SK-N-SH treated with all-trans-retinoic acid at 6 μM for 48 hours (cell line): ENCODE results near the gene BCKDHA.

Source experiments
- ATAC-seq: fragments of 200-7000 bp; cut with Tn5 transposase; 3 replicates; pipeline ENCODE4 v1.9.1; 2020; ENCODE audit warnings: mild to moderate bottlenecking, moderate library complexity
- ARNTL ChIP-seq: fragments of 450-650 bp; formaldehyde crosslinking; IDR thresholded peaks from 2 replicates; pipeline ENCODE4 v1.5.0; 2020; ENCODE audit warnings: low read depth, mild to moderate bottlenecking, moderate library complexity, borderline replicate concordance
- BACH2 ChIP-seq: fragments of 250-450 bp; sonication (Bioruptor Pico); IDR thresholded peaks from 2 replicates; pipeline ENCODE4 v1.9.0; 2021; ENCODE audit warnings: mild to moderate bottlenecking, borderline replicate concordance
- CREB5 ChIP-seq: fragments of 250-450 bp; sonication (Bioruptor Pico); IDR thresholded peaks from 2 replicates; pipeline ENCODE4 v1.5.1; 2020; ENCODE audit warnings: low read depth, mild to moderate bottlenecking, moderate library complexity
- CSDC2 ChIP-seq: fragments of 250-450 bp; sonication (Bioruptor Pico); IDR thresholded peaks from 2 replicates; pipeline ENCODE4 v1.5.0; 2020; ENCODE audit warnings: mild to moderate bottlenecking, moderate library complexity
- ESRRG ChIP-seq: fragments of 250-450 bp; sonication (Bioruptor Pico); IDR thresholded peaks from 2 replicates; pipeline ENCODE4 v1.6.1; 2021; ENCODE audit warnings: mild to moderate bottlenecking
- GLIS3 ChIP-seq: fragments of 250-450 bp; sonication (Bioruptor Pico); IDR thresholded peaks from 2 replicates; pipeline ENCODE4 v1.5.0; 2020; ENCODE audit warnings: mild to moderate bottlenecking, moderate library complexity
- ISL1 ChIP-seq: fragments of 250-450 bp; sonication (Bioruptor Pico); IDR thresholded peaks from 2 replicates; pipeline ENCODE4 v2.1.2; 2022; ENCODE audit warnings: mild to moderate bottlenecking, moderate library complexity
- PATZ1 ChIP-seq: fragments of 250-450 bp; sonication (Bioruptor Pico); IDR thresholded peaks from 2 replicates; pipeline ENCODE4 v1.8.0; 2020; ENCODE audit warnings: mild to moderate bottlenecking, moderate library complexity, borderline replicate concordance
- PPARA ChIP-seq: fragments of 250-450 bp; sonication (Bioruptor Pico); IDR thresholded peaks from 2 replicates; pipeline ENCODE4 v1.5.0; 2020; ENCODE audit warnings: mild to moderate bottlenecking, borderline replicate concordance
- RARB ChIP-seq: fragments of 250-450 bp; sonication (Bioruptor Pico); IDR thresholded peaks from 2 replicates; pipeline ENCODE4 v1.8.0; 2021; ENCODE audit warnings: mild to moderate bottlenecking, moderate library complexity
- SNAI2 ChIP-seq: fragments of 250-450 bp; sonication (Bioruptor Pico); IDR thresholded peaks from 2 replicates; pipeline ENCODE4 v1.5.0; 2020; ENCODE audit warnings: mild to moderate bottlenecking, moderate library complexity
- TCF4 ChIP-seq: fragments of 250-450 bp; sonication (Bioruptor Pico); IDR thresholded peaks from 2 replicates; pipeline ENCODE4 v1.8.0; 2021; ENCODE audit warnings: mild to moderate bottlenecking, moderate library complexity, borderline replicate concordance
- TOX ChIP-seq: fragments of 250-450 bp; sonication (Bioruptor Pico); IDR thresholded peaks from 2 replicates; pipeline ENCODE4 v1.8.0; 2021; ENCODE audit warnings: mild to moderate bottlenecking, moderate library complexity, borderline replicate concordance
- TSHZ2 ChIP-seq: fragments of 250-450 bp; sonication (Bioruptor Pico); IDR thresholded peaks from 2 replicates; pipeline ENCODE4 v1.5.0; 2020; ENCODE audit warnings: mild to moderate bottlenecking, moderate library complexity
- ZC3H10 ChIP-seq: fragments of 250-450 bp; sonication (Bioruptor Pico); IDR thresholded peaks from 2 replicates; pipeline ENCODE4 v1.5.1; 2021; ENCODE audit warnings: mild to moderate bottlenecking, moderate library complexity
- ZFP3 ChIP-seq: fragments of 250-450 bp; sonication (Bioruptor Pico); IDR thresholded peaks from 2 replicates; pipeline ENCODE4 v1.5.0; 2020; ENCODE audit warnings: mild to moderate bottlenecking, moderate library complexity
- ZFP30 ChIP-seq: fragments of 450-650 bp; formaldehyde crosslinking; IDR thresholded peaks from 2 replicates; pipeline ENCODE4 v1.5.0; 2022; ENCODE audit warnings: mild to moderate bottlenecking, moderate library complexity
- ZNF565 ChIP-seq: fragments of 450-650 bp; formaldehyde crosslinking; conservative IDR thresholded peaks from 2 replicates; pipeline ENCODE4 v1.5.0; 2020; ENCODE audit warnings: low read depth, mild to moderate bottlenecking, moderate library complexity
- ZNF8 ChIP-seq: fragments of 450-650 bp; formaldehyde crosslinking; IDR thresholded peaks from 2 replicates; pipeline ENCODE4 v1.5.0; 2020; ENCODE audit warnings: mild to moderate bottlenecking, moderate library complexity
- TF ChIP-seq, protein P1 (sequence below): fragments of 250-450 bp; sonication (Bioruptor Pico); IDR thresholded peaks from 2 replicates; pipeline ENCODE4 v1.5.1; 2021; ENCODE audit warnings: mild to moderate bottlenecking, moderate library complexity
- TF ChIP-seq, protein P2 (sequence below): fragments of 250-450 bp; sonication (Bioruptor Pico); IDR thresholded peaks from 2 replicates; pipeline ENCODE4 v1.8.0; 2021; ENCODE audit warnings: low read depth, mild to moderate bottlenecking, moderate library complexity, borderline replicate concordance

Gene BCKDHA

DNA sequence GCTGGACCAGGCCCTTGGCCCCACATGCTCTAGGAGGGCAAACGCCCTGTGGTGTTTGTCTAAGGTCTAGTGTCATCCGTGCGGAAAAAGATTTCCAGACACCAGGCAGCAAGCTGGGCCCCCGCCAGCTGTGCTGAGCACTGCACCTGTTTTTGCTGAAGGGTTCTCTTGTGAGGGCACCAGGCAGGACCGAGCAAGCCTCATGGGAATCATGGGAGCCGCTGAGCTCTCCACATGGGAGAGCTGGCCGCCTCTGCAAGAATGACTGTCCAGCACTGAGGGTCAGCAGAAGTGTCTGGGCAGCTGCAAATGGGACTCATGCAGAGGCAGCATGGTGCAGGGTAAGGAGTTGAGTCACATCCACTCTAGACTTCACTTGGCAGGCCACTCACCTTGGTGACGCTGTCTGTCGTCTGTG is 17.5 kb downstream of the BCKDHA start:
- ATAC-seq: no peak
- no peak for TF ChIP-seq SNAI2 (CRISPR knock-in tag)
- no peak for TF ChIP-seq RARB
- no peak for TF ChIP-seq ISL1 (CRISPR knock-in tag)
- TF ChIP-seq TCF4 (CRISPR knock-in tag): no peak
- no peak for TF ChIP-seq PATZ1 (CRISPR knock-in tag)
- no peak for TF ChIP-seq ESRRG (CRISPR knock-in tag)
- no peak for TF ChIP-seq PPARA
- TF ChIP-seq, all 23 proteins: peak for 0

DNA sequence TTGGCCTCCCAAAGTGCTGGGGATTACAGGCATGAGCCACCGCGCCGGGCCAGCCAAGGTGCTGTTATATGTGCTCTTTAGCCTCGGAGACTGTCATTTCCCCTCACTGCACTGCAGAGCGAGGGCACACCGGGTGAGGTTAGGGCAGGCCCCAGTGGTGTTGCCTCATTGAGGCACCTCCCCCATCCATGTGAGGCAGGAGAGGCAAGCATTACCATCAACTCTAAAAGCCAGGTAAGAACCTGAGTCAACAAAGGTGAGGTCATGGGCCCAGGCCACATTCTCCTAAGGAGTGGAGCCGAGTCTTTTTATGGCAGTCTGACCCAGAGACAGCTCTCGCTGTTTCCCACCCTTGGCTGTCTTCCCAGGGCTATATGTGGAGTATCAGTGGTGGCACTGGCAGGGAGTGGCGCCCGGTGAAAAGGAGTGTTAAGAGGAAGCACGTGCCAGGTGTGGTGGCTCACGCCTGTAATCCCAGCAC is 18.6 kb downstream of the BCKDHA start:
- ATAC-seq: no peak
- TF ChIP-seq ZNF565 (no peak), ZC3H10 (no peak), ARNTL (CRISPR knock-in tag) (no peak), ESRRG (CRISPR knock-in tag) (no peak), RARB (no peak)

- TF ChIP-seq BACH2 (CRISPR knock-in tag) (no peak), ZFP3 (no peak), RARB (no peak), CSDC2 (no peak), ISL1 (CRISPR knock-in tag) (no peak), ZNF8 (no peak), GLIS3 (CRISPR knock-in tag) (no peak), ZFP30 (no peak), ARNTL (CRISPR knock-in tag) (no peak), PATZ1 (CRISPR knock-in tag) (no peak), TCF4 (CRISPR knock-in tag) (no peak), PPARA (no peak), TSHZ2 (no peak), ZC3H10 (no peak), ZNF565 (no peak), CREB5 (no peak), ESRRG (CRISPR knock-in tag) (no peak), TOX (CRISPR knock-in tag) (no peak)
- TF ChIP-seq, protein P1, sequence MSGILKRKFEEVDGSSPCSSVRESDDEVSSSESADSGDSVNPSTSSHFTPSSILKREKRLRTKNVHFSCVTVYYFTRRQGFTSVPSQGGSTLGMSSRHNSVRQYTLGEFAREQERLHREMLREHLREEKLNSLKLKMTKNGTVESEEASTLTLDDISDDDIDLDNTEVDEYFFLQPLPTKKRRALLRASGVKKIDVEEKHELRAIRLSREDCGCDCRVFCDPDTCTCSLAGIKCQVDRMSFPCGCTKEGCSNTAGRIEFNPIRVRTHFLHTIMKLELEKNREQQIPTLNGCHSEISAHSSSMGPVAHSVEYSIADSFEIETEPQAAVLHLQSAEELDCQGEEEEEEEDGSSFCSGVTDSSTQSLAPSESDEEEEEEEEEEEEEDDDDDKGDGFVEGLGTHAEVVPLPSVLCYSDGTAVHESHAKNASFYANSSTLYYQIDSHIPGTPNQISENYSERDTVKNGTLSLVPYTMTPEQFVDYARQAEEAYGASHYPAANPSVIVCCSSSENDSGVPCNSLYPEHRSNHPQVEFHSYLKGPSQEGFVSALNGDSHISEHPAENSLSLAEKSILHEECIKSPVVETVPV (CRISPR knock-in tag): no peak
- TF ChIP-seq, protein P2, sequence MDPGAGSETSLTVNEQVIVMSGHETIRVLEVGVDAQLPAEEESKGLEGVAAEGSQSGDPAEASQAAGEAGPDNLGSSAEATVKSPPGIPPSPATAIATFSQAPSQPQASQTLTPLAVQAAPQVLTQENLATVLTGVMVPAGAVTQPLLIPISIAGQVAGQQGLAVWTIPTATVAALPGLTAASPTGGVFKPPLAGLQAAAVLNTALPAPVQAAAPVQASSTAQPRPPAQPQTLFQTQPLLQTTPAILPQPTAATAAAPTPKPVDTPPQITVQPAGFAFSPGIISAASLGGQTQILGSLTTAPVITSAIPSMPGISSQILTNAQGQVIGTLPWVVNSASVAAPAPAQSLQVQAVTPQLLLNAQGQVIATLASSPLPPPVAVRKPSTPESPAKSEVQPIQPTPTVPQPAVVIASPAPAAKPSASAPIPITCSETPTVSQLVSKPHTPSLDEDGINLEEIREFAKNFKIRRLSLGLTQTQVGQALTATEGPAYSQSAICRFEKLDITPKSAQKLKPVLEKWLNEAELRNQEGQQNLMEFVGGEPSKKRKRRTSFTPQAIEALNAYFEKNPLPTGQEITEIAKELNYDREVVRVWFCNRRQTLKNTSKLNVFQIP (CRISPR knock-in tag): no peak
- no peak for ATAC-seq
These were observed 22.7 kb downstream of the BCKDHA start for GRCh38 chr19:41420101-41420880.
